ENCODE data around the gene MYOG. TPM values are rescaled to one million over a fixed set of nuclear protein-coding genes. Genes with fewer than 3 reads are reported as not detected.

Gene MYOG
- total RNA-seq, 2 donors from 2014 or later, result not detected

DNA sequence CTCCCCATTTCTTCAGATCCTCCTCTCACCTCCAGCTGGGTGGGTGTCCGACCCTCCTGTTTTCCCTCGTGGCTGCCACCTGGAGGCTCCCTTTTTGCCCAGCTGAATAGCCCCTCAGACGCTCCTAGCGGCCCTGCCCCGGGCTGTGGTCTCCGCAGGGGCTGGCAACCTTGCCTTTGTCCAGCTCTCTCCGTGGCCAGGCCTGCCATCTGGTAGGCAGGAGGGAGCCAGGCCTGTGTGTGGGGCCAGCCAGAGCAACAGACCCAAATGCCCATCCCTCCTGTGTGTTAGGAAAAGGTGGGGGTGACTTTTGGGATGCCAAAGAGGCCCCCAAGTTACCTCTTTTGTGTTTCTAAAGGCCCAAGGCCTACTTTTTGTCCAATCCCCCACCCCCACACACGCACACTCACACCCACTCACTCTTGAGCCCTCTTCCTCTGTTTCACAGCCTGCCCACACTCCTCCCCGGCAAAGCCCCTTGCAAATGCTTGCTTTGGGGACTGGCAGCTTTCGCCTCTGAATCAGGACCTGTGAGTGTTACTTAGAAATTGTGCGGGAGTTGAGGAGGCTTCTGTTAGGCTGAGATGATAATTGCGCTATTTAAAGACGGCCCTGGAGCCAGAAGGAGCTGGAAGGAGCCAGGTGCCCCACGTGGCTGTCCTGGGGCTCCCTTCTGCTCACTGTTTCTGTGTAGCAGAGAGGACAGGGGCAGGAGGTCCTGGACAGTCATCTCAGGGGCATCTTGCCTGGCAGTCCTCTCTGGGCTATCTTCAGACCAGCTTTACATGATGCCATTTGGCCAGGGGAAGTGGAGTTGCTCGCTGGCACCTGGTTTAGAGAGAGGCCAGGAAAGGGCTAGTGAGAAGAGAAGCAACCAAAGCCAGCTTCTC, 50.5 kb downstream of the MYOG start:
- TF ChIP-seq, protein P1, sequence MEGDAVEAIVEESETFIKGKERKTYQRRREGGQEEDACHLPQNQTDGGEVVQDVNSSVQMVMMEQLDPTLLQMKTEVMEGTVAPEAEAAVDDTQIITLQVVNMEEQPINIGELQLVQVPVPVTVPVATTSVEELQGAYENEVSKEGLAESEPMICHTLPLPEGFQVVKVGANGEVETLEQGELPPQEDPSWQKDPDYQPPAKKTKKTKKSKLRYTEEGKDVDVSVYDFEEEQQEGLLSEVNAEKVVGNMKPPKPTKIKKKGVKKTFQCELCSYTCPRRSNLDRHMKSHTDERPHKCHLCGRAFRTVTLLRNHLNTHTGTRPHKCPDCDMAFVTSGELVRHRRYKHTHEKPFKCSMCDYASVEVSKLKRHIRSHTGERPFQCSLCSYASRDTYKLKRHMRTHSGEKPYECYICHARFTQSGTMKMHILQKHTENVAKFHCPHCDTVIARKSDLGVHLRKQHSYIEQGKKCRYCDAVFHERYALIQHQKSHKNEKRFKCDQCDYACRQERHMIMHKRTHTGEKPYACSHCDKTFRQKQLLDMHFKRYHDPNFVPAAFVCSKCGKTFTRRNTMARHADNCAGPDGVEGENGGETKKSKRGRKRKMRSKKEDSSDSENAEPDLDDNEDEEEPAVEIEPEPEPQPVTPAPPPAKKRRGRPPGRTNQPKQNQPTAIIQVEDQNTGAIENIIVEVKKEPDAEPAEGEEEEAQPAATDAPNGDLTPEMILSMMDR (IDR thresholded peaks at IDR 0.05), result no peak
- Histone ChIP-seq H3K9me3 (no peaks in the 10 kb centered on the region), H3K27me3 (no peaks in the 10 kb centered on the region), H3K4me3 (no peak overlapping the region), H3K36me3 (no peaks in the 10 kb centered on the region), H3K27ac (no peak overlapping the region), H3K9ac (ENCODE audit: low read depth in 2 of 2, low read length in 2 of 2) (no peak overlapping the region), H3K4me1 (no peaks in the 10 kb centered on the region)
- DNase-seq, result no peak
- intact Hi-C loops (cut with DNase I), result loop anchor here (5.0 kb wide), 1 partner anchor 232 kb away; no protein-coding TSS in a partner anchor

DNA sequence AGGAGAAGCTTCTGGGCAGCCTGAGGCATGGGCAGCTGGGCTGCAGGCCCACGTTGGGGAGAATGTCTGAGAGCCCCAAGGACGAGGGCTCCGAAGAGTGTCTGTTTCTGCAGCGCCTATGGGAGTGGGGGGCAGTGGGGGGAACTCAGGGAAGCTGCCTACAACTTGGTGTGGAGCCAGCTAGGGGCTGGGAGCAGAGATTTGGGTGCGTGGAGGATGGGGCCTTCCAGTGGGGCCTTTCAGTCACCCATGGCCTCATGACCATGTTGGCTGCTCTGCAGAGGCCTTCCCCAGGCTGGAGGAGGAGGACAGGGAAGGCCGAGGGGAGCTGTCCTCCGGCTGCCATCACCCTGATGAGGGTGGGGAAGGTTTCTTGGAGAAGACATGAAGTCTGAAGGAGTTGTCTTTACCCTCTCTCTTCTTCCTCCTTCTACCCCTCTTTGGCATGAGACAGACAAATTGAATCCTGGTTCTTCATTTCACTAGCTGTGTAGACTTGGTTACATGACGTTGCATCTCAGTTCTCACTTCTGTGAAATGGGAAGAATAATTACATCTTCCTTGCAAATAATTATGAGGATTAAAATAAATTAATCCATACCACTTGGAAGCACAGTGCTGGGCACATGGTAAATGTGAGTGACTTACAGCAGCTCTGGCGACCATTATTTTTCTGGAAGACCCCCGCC, 51.2 kb downstream of the MYOG start:
- Histone ChIP-seq H3K27ac (no peak overlapping the region), H3K9me3 (no peaks in the 10 kb centered on the region), H3K9ac (ENCODE audit: low read depth in 2 of 2, low read length in 2 of 2) (no peak overlapping the region), H3K27me3 (no peaks in the 10 kb centered on the region), H3K4me3 (no peak overlapping the region), H3K36me3 (no peaks in the 10 kb centered on the region), H3K4me1 (no peaks in the 10 kb centered on the region)
- intact Hi-C loops (cut with DNase I), result loop anchor here (5.0 kb wide), 1 partner anchor 233 kb away; no protein-coding TSS in a partner anchor
- TF ChIP-seq, protein P1 (IDR thresholded peaks at IDR 0.05), result no peak
- no peak for DNase-seq

- Histone ChIP-seq H3K9me3 (no peaks in the 10 kb centered on the region), H3K4me1 (no peaks in the 10 kb centered on the region), H3K27me3 (no peaks in the 10 kb centered on the region), H3K36me3 (no peaks in the 10 kb centered on the region), H3K4me3 (no peak overlapping the region), H3K9ac (ENCODE audit: low read depth in 2 of 2, low read length in 2 of 2) (no peak overlapping the region), H3K27ac (no peak overlapping the region)
- TF ChIP-seq, protein P1 (IDR thresholded peaks at IDR 0.05), result no peak
- no peak for DNase-seq
- intact Hi-C loops (cut with DNase I), result no loop called here
Observed at GRCh38 chr1:203033917-203034316, 51.9 kb downstream of the MYOG start.

- Histone ChIP-seq H3K4me3 (no peak overlapping the region), H3K36me3 (no peaks in the 10 kb centered on the region), H3K4me1 (no peaks in the 10 kb centered on the region), H3K27me3 (no peaks in the 10 kb centered on the region), H3K9ac (ENCODE audit: low read depth in 2 of 2, low read length in 2 of 2) (no peak overlapping the region), H3K9me3 (no peaks in the 10 kb centered on the region), H3K27ac (no peak overlapping the region)
- intact Hi-C loops (cut with DNase I), result no loop called here
- DNase-seq, result no peak
- TF ChIP-seq, protein P1 (IDR thresholded peaks at IDR 0.05), result no peak
Observed at GRCh38 chr1:203033287-203033686, 52.5 kb downstream of the MYOG start.

Other genes with a start within 250 kb of the MYOG start
- gene RABIF, start 196.9 kb downstream of the MYOG start, total RNA-seq, result 10 to 100 TPM; 11.9 to 12.0 TPM
- 10 to 100 TPM; 28.7 to 29.6 TPM for gene KLHL12, start 158.8 kb downstream of the MYOG start, total RNA-seq
- gene ADIPOR1, start 127.7 kb downstream of the MYOG start, total RNA-seq, result 10 to 100 TPM; 82.1 to 82.7 TPM
- 10 to 100 TPM; 22.2 to 23.4 TPM for gene CYB5R1, start 118.8 kb downstream of the MYOG start, total RNA-seq
- 100 to 1,000 TPM; 117 to 134 TPM for gene TMEM183A, start 78.6 kb downstream of the MYOG start, total RNA-seq
- gene PPFIA4, start 59.5 kb downstream of the MYOG start, total RNA-seq, result 1 to 10 TPM; 1.6 to 7.3 TPM
- gene ADORA1, start 41.7 kb upstream of the MYOG start, total RNA-seq, result 1 to 10 TPM in 1 of 2 donors, under 1 TPM in 1; 0.42 to 1.6 TPM
- not detected for gene MYBPH, start 89.8 kb upstream of the MYOG start, total RNA-seq
- 1 to 10 TPM in 1 of 2 donors, under 1 TPM in 1; 0.61 to 1.3 TPM for gene CHI3L1, start 100.7 kb upstream of the MYOG start, total RNA-seq
- under 1 TPM in 1 of 2 donors, not detected in 1; 0.30 TPM for gene CHIT1, start 143.7 kb upstream of the MYOG start, total RNA-seq
- gene BTG2, start 219.5 kb upstream of the MYOG start, total RNA-seq, result 10 to 100 TPM; 66.4 to 88.0 TPM